Measurements from ENCODE around the gene TTC27.

The TTC27 gene

GRCh38 chr2:32849456-32850194 is 221.8 kb downstream of the TTC27 start:
- TF ChIP-seq, protein P1, sequence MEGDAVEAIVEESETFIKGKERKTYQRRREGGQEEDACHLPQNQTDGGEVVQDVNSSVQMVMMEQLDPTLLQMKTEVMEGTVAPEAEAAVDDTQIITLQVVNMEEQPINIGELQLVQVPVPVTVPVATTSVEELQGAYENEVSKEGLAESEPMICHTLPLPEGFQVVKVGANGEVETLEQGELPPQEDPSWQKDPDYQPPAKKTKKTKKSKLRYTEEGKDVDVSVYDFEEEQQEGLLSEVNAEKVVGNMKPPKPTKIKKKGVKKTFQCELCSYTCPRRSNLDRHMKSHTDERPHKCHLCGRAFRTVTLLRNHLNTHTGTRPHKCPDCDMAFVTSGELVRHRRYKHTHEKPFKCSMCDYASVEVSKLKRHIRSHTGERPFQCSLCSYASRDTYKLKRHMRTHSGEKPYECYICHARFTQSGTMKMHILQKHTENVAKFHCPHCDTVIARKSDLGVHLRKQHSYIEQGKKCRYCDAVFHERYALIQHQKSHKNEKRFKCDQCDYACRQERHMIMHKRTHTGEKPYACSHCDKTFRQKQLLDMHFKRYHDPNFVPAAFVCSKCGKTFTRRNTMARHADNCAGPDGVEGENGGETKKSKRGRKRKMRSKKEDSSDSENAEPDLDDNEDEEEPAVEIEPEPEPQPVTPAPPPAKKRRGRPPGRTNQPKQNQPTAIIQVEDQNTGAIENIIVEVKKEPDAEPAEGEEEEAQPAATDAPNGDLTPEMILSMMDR (IDR thresholded peaks at IDR 0.05): no peak

DNA sequence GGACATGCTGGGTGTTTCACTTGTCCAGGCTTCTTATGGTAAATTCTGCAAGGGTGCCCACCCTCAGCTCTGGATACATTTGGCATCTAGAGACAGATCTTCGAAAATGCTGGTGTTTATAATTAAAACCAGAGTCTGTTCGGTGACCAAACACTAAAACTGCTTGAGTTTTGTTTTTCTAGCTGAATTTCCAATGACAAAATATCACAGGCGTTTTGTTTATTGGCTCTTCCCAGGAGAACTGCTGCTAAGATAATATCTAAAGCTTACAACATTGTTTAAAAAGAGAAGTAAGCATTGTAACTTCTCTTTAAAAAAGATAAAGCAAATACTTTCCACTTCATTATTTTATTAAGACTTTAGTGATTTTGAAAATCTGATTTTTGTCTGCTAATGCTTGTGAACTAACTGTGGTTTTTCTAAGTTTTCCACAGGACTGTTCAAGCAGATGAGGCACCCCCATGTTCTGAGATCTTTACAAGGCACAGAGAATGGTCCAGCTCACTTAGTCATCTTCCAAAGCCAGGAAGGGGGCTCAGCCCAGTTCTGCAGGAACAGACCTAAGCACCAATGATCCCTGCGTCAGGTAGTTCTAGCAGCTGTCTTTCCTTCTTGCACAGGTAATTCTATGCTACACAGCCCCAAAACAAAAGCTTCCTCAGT is 224.1 kb downstream of the TTC27 start:
- TF ChIP-seq, protein P1 (IDR thresholded peaks at IDR 0.05): no peak

DNA sequence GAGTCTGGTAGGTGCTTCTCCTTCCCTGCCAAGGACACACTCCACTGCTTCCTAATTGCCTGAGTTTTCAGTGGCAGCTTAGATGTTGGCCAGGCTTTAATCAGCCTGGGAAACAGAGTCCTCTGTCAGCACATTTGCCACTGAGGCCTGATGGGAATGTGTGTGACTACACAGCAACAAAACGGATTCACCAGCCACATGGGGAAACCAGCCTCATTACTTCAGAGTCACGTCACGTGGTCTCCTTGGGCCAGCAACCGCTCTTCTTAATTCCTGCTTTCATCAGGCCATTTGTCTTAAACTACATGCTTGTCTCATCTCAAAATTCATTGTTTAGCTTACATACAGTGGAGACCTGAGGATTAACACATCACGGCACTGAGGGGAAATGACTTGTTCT is 225.0 kb downstream of the TTC27 start:
- TF ChIP-seq, protein P1 (IDR thresholded peaks at IDR 0.05): no peak

- TF ChIP-seq, protein P1 (IDR thresholded peaks at IDR 0.05): no peak
Measured at GRCh38 chr2:32856891-32857290, 229.0 kb downstream of the TTC27 start.

DNA sequence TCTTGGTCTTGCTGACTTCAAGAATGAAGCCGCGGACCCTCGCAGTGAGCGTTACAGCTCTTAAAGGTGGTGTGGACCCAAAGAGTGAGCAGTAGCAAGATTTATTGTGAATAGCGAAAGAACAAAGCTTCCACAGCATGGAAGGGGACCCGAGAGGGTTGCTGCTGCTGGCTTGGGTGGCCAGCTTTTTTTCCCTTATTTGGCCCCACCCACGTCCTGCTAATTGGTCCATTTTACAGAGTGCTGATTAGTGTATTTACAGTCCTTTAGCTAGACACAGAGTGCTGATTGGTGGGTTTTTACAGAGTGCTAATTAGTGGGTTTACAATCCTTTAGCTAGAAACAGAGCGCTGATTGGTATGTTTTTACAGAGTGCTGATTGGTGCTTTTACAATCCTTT is 230.9 kb downstream of the TTC27 start:
- TF ChIP-seq, protein P1 (IDR thresholded peaks at IDR 0.05): no peak

DNA sequence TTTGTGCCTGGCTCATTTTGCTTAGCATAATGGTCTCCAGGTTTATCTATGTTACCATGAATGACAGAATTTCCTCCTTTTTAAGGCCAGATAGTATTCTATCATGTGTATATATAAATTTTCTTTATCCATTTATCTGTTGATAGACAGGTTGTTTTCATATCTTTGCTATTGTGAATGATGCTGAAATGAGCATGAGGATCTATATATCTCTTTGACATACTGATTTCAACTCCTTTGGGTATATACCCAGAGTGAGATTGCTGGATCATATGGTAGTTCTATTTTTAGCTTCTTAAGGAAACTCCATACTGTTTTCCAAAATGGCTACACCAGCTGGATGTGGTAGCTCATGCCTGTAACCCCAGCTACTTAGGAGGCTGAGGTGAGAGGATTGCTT is 232.5 kb downstream of the TTC27 start:
- TF ChIP-seq, protein P1 (IDR thresholded peaks at IDR 0.05): no peak

DNA sequence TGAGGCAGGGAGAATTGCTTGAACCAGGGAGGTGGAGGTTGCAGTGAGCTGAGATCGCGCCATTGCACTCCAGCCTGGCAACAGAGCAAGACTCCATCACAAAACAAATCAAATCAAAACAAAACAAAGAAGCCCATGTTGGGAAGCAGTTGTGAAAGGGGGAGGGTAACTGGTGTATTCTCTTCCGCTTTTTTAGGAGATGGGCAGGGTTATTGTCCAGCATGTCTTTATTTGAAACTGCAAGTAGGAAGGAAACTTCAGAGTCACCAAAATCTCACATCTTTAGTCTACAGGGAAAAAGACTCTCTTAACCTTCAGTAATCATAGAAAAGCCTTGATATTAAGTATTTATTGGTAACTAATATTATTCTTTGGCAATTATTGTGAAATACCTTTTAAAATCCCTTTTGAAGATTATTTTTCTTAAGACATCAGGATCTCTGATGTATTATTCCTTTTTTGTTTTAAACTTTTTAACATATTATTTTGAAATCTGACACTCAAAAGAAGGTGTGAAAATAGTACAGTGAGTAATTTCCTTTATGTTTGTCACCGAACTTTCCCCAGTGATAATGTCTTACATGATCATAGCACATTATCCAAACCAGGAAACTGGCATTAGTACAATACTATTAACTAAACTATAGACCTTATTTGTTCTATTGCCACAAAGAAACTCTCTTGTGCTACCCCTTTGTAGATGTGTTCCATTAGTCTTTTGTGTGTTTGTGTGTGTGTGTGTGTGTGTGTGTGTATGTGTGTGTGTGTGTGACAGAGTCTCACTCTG is 234.6 kb downstream of the TTC27 start:
- TF ChIP-seq, protein P1 (IDR thresholded peaks at IDR 0.05): no peak
